ENCODE results near the gene NDUFAF8.

NDUFAF8 gene, protein sequence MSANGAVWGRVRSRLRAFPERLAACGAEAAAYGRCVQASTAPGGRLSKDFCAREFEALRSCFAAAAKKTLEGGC

DNA sequence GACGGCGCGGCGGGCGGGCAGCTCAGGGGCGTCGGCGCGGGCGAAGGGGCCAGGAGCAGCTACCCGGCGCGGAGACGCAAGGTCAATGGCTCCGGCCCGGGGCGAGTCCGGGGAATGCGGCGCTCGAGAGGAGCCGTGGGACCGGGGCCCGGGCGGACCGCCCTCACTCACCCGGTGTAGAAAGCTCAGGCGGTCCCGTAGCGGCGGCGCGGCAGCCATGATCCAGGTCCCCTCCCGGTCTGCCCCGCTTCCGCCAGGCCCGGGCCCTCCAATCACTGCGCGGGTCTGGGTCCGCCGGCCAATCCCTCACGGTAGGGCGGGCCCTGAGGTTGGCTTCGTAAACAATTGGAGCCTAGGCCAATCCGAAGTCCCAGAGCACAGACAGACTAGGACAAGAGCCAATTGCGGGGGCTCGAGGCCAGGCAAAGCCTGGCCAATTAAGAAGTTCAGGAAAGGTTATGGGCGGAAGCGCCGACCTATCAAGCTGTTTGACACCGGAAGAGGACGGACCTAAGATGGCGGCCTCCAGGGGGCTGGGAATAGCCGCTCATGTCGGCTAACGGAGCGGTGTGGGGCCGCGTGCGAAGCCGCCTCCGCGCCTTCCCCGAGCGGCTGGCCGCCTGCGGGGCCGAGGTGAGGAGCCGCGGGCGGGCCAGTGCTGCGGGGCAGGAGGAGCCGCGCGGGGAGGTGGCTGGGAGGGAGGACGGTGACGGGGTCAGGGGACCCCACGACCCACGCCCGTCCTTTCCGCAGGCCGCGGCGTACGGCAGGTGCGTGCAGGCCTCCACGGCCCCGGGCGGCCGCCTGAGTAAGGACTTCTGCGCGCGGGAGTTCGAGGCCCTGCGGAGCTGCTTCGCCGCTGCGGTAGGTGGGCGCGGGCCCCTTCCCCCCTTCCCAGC lies at the start of gene NDUFAF8, which contains the start of gene TEPSIN:
Gene NDUFAF8, plus strand, starts transcription at position 504 of the 899 bp plus-strand sequence. Its CDS starts 46 bp downstream, at position 550.
Gene TEPSIN, minus strand, starts transcription at position 241 of the 899 bp plus-strand sequence. Its CDS starts 22 bp downstream, at position 219.
- DNase-seq = peak; percentile 70 to 99 (median 97)

DNA sequence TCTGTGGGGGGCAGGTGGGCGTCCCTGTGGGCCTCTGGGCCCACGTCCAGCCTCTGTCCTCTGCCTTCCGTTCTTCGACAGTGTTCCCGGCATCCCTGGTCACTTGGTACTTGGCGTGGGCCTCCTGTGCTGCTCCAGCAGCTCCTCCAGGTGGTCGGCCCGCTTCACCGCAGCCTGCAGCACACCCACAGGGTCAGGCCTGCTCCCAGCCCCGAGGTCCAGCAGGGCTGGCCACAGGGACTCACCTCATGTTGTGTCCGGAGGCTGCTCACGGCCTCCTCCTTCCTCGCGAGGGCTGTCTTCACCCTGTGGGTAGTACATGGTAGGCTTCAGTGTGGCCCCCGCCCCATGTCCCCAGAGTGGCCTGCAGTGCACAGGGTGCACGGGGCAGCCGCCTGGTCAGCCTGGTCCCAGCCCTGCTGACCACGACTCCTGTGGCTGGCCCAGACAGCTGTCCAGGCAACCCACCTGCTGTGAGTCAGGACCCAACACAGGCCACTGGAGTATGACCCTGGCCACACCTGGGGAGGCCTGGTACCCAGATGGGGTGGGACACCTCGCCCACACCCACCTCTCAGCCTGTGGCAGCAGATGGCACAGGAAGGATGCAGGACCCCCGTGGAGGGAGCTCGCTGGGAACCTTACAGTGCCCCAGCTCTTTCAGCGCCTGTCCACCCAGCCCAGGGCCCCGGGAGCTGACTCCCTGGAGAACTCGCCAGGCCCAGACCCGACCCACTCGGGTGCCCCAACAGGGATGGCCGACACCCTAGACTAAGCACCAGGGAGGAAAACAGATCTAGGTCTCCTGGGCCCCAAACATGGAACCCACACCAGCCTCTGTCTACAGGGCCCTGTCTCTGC lies 49.2 kb upstream of the NDUFAF8 start:
- peak in 22 of 56 donors; percentile 7 to 57 (median 23) for DNase-seq

DNA sequence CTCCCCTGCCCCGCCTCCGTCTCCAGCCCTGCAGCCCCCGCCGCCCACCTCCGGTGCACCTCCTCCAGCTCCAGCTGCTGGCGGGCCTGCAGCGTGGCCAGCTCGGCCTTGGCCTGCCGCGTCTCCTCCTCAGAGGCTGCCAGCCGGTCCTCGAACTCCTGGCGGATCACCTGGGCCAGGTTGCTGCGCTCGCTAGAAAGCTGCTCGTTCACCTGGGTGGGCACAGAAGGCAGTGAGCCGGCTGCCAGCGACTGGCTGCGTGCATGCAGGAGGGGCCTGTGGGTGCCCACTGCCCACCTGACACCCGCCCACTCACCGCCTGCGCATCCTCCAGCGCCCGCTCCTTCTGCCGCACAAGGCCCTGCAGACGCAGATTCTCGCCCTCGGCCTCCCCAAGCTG lies 48.5 kb upstream of the NDUFAF8 start:
- DNase-seq = no peak

DNA sequence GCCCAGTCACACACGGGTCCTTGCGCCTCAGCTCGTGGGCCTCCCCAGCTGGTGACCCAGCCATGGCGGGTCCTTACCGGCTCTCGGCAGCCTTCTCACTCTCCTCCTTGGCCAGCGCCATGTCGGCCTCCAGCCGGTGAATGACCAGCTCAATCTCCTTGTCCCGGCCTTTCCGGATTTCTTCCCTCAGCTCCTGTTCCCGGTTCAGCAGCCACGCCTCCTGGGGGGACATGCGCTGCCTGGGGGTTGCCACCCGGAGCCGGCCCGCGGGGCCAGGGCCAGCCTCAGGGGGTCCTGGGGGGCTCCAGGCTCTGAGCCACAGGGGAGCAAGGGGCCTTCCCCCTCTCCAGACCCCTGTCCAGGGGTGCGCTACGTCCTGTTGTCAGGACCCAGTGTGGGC lies 48.0 kb upstream of the NDUFAF8 start:
- DNase-seq = no peak

DNA sequence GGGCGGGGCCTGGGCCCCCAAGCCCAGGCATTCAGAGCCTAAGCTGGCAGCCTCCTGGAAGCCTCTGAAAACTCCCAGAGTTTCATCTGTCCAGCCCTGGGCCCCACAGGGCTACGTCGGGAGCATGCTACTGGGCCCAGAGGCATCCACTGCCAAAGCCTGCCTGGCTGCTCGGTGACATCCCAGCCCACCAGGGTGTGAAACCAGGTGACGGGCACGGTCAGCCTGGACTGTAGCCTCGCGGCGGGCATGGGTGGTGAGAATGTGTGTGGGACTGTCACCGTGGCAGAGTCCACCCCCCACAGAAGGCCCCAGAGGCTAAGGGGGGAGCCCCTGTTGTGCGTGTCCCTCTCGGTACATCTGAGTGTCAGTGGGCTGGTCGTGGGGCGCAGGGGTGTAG lies 47.5 kb upstream of the NDUFAF8 start:
- no peak for DNase-seq

DNA sequence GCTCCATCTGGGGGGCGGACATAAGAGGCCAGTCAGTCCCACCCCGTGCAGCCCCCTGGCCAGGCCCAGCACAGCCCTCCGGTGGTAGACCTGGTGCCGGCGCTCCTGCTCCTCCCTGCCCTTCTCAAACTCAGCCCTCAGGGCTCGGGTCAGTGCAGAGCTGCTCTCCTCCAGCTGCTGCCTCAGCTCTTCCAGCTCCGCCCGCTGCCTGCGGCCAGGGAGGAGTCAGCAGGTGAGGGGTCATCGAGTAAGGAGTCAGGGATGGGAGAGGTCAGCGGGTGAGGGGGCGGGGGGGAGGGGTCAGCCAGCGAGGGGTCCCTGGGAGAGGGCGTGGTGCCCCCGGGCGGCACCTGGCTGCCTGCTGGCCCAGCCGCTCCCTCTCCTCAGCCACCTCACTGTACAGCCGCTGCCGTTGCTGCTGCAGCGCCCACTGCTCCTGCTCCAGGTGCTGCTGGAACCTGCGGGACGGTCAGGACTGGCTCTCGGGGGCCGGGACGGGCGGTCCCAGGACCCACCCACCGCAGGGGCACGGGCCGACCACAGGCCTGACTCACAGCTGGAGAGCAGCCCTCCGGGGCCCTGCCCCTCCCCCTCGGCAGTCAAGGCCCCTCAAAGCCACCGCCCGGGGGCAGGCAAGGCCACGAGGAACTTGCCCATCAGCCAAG lies 46.6 kb upstream of the NDUFAF8 start:
- DNase-seq = no peak

DNA sequence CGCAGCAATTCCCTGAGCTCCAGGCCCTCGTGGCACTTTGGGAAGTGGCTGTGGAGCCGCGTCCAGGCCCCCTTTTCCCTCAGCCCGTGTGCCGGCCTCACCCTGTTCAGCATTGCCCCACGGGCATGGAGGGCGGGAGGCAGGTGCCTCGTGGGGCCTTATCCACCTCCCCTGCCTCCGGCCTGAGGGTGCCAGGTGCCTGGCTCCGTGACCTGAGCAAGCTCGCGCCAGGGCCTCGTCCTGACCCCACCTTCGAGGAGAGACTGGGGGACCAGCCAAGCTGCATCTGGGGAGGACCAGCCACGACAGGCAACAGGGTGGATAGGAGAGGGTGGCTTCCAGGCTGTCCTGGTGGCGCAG lies 46.1 kb upstream of the NDUFAF8 start:
- DNase-seq = no peak

DNA sequence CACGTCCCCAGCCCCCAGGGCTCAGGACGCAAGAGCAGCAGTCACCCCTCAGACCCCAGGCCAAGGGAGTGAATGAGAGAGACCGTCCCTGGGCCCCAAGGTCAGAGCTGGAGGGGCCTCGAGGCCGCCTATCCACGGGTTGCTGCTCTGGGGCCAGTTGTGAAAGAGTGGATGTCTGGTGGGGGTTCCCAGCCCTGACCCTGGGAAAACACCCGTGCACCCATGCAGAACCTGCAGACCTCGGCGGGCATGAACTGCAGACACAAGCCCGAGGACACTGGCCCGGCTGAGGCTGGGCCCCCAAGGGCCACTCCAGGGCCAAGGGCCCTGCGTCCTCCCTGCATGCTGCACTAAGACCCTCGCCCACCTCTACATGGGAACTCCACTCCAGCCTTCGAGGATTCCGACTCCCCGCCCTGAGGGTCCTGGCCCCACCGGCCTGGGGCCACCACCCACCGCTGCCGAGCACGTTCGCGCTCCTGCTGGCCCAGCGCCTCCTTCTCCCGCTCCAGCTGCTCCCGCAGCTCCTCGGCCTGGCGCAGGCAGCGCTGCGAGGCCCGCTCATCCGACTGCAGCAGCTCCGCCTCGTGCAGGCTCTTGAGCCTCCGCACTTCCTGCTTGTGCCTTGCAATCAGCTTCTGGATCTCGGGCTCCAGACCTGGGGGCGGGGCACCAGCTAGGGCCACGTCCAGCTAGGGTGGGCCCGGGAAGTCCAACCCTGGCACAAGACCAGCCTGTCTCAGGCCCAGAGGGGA lies 45.5 kb upstream of the NDUFAF8 start:
- DNase-seq = no peak

DNA sequence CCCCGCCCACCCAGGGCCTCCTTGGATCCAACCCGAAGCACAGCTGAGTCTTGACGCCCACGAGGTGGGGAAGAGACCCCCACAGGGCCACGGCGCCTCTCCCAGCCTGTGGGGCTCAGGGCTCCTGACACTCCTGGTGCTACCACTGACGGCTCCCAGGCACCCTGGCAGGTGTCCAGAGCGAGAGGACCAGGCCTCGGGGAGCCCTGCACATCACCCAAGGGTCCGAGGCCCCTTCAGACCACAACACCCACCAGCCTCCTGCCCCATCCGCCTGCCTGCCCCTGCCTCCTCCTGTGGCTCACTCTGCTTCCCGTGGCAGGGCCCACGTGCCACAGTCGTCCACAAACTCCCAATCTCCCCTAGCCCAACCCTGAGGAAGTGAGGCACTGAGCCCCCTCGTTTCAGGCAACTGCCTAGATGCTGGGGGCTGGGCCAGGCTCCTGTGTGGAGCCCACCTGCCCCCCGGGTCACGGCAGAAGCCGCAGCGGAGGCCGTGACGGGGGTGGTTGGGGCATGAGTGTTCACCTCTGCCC lies 44.8 kb upstream of the NDUFAF8 start:
- DNase-seq = no peak

DNA sequence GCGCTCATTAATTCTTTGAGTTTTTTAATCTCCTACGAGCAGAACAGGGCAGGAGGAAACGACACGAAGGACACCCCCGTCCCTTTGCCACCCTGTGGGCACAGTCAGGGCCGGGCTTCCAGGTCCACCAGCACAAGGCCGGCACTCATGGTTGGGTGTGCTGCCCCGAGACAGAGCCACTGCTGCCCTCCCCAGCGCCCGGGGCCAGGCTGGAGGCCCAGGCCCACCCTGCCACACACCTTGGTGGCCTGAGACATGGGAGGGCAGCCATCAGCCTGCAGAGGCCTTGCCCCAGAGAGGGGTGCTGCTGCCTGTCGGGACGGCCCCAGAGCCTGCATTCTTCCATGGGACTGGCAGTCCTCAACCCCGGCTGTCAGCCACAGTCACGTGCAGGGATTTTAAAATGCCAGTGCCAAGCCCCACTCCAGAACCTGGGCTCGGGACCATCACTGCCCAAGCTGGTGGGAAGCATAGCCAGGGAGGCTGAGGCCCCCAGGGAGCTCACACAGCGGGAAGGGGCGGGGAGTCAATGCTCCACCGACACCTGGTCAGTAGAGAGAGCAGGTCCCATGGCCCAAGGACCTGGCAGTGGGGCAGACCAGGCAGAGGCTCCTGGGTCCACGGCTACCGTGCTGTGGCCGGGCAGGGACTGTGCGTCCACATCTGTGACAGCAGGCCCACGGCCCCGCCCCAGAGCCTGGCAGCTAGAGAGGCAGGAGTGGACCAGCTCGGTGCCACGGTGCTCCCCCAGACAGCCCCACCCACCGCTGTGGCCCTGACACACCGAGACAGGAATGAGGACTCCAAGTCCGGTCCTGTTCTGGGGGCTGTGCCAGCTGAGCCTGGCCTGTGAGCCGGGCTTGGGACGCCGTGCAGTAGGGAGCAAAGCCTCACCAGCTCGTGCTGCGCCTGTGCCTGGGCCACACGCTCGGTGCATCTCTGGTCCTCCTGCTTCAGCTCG lies 43.9 kb upstream of the NDUFAF8 start:
- no peak for DNase-seq

DNA sequence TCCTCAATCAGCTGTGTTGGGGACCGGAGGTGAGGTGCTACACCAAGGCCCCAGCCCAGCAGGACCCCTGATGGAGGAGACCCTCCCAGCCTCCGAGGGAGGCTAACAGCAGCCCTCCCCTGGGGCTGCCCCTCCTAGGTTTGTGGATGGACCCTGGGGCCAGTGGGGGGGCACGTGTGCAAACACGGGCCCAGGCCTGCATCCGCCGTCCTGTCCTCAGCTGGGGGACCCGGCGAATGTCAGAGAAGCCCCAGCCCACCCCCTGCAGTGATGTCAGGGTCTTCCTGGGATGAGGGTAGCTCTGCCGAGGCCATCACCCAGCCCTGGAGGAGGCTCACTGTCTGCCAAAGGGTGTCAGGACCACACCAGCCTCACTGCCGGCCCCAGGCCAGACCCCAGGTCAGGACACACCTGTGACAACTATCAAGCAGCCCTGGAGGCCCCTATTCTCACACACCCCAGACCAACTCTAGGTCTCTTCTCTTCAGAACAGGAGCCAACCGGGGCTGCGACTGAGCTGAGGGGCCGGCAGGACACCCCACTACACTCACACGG lies 43.1 kb upstream of the NDUFAF8 start:
- DNase-seq = no peak

DNA sequence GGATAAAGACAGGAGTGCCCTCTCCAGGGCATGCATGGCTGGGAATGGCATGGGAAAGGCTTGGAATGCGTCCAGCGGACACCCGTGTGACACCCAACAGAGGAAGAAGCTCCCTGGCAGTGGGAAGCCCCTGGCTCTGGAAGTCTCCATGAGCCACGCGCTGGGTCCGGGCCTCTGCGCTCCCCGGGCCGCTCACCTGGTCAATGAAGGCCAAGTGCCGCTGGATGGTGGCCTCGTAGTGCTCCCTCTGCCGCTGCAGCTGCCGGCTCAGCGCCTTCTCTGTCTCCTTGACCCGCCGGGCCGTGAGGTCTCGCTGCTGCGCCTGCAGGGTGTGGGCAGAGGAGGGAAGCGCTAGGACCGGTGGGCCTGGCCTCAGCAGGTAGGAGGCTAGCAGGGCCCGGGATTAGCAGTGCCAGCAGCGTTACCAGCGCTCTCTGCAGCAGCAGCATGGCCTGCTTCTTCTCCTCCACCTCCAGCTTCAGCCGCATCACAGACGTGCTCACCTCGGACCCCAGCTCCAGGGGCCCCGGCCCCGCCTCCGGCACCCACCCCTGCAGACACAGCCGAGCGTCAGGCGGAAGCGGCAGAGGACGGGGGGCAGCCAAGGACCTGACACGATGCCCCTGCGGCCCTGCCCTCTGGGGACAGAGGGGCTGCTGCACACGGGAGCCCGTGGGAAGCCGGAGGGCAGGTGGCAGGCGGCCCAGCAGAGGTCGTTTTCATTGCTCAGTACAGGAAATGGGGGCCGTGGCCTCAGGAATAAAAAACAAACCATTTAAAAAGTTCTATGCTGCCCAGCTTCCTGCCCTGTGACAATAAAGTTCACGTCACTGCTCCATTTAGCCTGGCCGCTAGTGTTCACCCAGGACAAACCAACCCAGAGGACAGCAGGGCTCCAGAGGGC lies 42.4 kb upstream of the NDUFAF8 start:
- no peak for DNase-seq

DNA sequence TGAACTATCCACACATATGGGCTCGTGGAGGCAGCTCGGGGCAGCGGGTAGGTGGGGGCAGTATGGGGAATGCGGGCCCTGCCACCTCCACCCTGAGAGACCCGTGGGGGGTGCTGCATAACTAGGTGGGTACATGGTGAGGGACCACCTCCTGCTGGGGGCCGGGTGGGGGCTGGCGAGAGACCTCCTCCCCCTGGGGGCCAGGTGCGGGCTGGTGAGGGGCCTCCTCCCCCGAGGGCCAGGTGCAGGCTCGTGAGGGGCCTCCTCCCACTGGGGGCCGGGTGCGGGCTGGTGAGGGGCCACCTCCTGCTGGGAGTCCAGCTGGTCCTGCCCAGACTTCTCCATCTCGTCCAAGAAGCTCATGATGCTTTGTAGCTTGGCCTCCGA lies 41.7 kb upstream of the NDUFAF8 start:
- no peak for DNase-seq

DNA sequence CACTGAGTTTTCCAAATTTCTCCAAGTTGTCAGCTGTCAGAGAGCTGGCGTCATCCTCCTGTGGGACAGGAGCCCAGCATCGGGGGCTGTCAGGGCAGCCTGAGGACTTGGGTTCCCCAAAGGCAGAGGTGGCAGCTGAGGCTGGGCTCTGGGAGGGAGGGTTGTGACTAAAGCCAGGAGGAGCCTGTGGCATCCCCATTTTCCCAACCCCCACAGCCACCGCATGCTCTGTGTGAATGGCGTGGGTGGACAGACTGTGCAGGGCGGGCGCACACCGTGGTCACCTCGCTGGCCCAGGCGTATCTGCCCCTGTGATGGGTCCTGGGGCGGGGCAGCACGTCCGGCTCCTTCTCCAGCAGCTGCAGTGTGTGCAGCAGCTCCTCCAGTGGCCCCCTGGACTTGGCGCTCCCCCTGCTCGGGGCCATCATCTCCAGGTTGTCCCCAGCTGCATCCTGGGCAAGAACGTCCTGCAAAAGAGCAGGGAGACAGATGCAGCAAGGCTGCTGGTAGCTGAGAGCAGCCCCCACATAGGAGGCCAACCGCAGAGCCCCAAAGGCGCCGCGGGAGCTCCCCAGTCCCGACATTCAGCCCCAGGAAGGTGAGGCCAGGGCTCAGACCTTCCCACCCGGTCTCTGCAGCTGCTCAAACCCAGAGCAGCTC lies 41.2 kb upstream of the NDUFAF8 start:
- DNase-seq = no peak

DNA sequence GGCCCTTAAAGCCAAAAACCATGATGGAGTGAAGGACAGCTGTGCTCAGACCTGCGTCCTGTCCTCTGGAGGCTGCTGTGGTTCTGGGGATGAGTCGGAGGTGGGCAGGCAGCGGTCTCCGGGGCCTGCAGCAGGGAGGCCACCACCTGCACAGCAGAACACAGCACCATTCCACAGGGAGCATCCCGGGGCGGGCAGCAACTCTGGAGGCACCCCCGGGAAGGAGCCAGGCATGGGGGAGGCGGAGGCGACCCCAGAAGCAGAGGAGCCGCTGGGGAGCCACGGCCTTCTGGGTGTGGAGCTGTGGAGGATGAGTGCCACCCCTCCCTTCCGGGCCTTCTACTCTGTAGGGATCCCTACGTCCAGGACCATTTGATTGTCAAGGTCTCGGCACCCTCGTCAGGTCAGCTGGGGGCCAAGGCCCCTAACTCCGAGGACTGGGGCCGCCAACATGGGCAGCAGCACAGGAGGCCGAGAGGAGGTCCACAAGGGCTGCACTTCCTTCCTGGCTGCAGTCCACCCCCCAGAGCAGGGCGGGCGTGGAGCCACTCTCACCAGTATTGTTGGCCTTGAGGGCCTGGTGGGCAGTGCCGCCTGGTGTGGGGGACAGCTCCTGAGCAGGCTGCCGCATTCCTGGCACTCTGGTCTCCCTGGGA lies 40.2 kb upstream of the NDUFAF8 start:
- DNase-seq = no peak

DNA sequence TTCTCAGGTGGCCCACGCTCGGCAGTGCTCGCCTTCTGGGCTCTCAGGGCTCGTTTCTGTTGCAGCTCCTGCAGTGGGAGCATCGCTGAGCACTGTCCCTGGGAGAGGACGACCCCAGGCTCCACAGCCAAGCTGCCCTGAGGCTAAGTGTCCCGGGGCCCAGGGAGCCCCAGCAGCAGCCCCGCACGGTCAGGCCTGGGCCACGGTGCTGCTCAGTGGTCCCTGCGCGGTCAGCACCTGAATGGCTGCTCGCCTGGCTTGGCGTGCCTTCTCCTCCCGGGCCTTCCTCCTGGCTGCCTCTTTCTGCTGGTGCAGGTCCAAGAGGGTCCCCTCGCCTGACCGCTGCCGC lies 39.7 kb upstream of the NDUFAF8 start:
- no peak for DNase-seq

DNA sequence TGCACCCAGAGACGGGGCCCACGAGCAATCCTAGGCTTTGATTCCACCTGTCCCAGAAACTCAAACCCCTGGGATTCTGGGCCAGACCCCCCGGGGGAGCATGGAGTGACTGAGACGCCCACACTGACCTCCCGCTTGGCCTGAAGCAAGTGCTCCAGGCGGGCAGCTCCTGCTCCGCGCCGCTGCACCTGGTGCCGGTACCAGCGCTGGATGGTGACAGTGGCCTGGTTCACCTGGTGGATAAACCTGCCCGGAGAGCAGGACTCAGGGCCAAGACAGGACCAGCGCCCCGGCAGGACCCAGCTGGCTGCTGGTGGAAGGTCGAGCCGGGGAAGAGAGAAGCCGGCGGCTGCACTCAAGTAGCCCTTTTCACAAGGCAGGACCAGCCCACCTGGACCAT lies 38.9 kb upstream of the NDUFAF8 start:
- DNase-seq = no peak

Data from amygdala (tissue), 56 donors.